Activated CD4-positive, alpha-beta memory T cell treated with anti-CD3 and anti-CD28 coated beads, Interleukin-2, amount 10 ng/mL, durations not matched to agents 7 days and 5 days (primary cell): ENCODE measurements around the gene SEMA6D. TPM values are rescaled to one million over a fixed set of nuclear protein-coding genes. Genes with fewer than 3 reads are reported as not detected.

Experiments used
- CTCF ChIA-PET: fragments of 350-600 bp; sonication (Branson Sonifier 250); formaldehyde crosslinking; loops from one replicate; lab custom pipeline; 2021; ENCODE audit warnings: antibody characterized with exemption, inconsistent platforms; lab: Charles Lee
- POLR2A ChIA-PET: fragments of 350-600 bp; sonication (Branson Sonifier 250); formaldehyde crosslinking; loops from one replicate; lab custom pipeline; 2021; ENCODE audit warnings: antibody characterized with exemption; lab: Charles Lee
- DNase-seq: peaks from one replicate; pipeline ENCODE4 v3.0.0-alpha.2; 2020
- H3K27ac Mint-ChIP-seq: one replicate; pipeline ENCODE4 v1.8.0; 2021; ENCODE audit warnings: mild to moderate bottlenecking, mixed read lengths
- H3K27me3 Mint-ChIP-seq: one replicate; pipeline ENCODE4 v1.8.0; 2021; ENCODE audit warnings: mixed read lengths
- H3K36me3 Mint-ChIP-seq: one replicate; pipeline ENCODE4 v1.8.0; 2021; ENCODE audit warnings: low read depth, mixed read lengths
- H3K4me1 Mint-ChIP-seq: one replicate; pipeline ENCODE4 v1.8.0; 2021; ENCODE audit warnings: mixed read lengths
- H3K4me3 Mint-ChIP-seq: one replicate; pipeline ENCODE4 v1.8.0; 2021; ENCODE audit warnings: mild to moderate bottlenecking, mixed read lengths
- H3K9me3 Mint-ChIP-seq: one replicate; pipeline ENCODE4 v1.8.0; 2021; ENCODE audit warnings: mixed read lengths
- total RNA-seq, 2 experiments: library from RNA; stranded (reverse); gene quantifications; one replicate each; pipeline ENCODE4 v1.2.3, GENCODE V29; 2021

The SEMA6D gene
- total RNA-seq, 2 experiments from 2014 or later, result not detected

- Mint-ChIP-seq H3K9me3 (no peaks in the 10 kb centered on the region), H3K4me1 (peaks cover 12% of the 10 kb centered on the region), H3K4me3 (no peak overlapping the region), H3K27ac (no peak overlapping the region), H3K36me3 (no peaks in the 10 kb centered on the region), H3K27me3 (peaks cover 7% of the 10 kb centered on the region)
- ChIA-PET POLR2A (no interaction called here), CTCF (no interaction called here)
- DNase-seq, result no peak
Measured at GRCh38 chr15:47813748-47814384, 96.6 kb downstream of the SEMA6D start.

GRCh38 chr15:47814620-47815019, 97.3 kb downstream of the SEMA6D start:
- Mint-ChIP-seq H3K36me3 (no peaks in the 10 kb centered on the region), H3K27ac (no peak overlapping the region), H3K27me3 (peaks cover 7% of the 10 kb centered on the region), H3K9me3 (no peaks in the 10 kb centered on the region), H3K4me1 (peaks cover 12% of the 10 kb centered on the region), H3K4me3 (no peak overlapping the region)
- DNase-seq, result no peak
- POLR2A ChIA-PET, result no interaction called here
- CTCF ChIA-PET, result no interaction called here

GRCh38 chr15:47817969-47818548, 100.8 kb downstream of the SEMA6D start:
- H3K4me1 Mint-ChIP-seq, result peaks cover 12% of the 10 kb centered on the region
- peaks cover 2% of the 10 kb centered on the region for H3K27me3 Mint-ChIP-seq
- DNase-seq, result no peak
- no peaks in the 10 kb centered on the region for H3K9me3 Mint-ChIP-seq
- no peak overlapping the region for H3K27ac Mint-ChIP-seq
- CTCF ChIA-PET, result no interaction called here
- H3K4me3 Mint-ChIP-seq, result no peak overlapping the region
- POLR2A ChIA-PET, result no interaction called here
- H3K36me3 Mint-ChIP-seq, result no peaks in the 10 kb centered on the region

- Mint-ChIP-seq H3K9me3 (no peaks in the 10 kb centered on the region), H3K36me3 (no peaks in the 10 kb centered on the region), H3K27ac (no peak overlapping the region), H3K4me1 (peaks cover 3% of the 10 kb centered on the region), H3K27me3 (peaks cover 2% of the 10 kb centered on the region), H3K4me3 (no peak overlapping the region)
- CTCF ChIA-PET, result no interaction called here
- DNase-seq, result no peak
- POLR2A ChIA-PET, result no interaction called here
Measured at GRCh38 chr15:47819158-47819557, 101.9 kb downstream of the SEMA6D start.

DNA sequence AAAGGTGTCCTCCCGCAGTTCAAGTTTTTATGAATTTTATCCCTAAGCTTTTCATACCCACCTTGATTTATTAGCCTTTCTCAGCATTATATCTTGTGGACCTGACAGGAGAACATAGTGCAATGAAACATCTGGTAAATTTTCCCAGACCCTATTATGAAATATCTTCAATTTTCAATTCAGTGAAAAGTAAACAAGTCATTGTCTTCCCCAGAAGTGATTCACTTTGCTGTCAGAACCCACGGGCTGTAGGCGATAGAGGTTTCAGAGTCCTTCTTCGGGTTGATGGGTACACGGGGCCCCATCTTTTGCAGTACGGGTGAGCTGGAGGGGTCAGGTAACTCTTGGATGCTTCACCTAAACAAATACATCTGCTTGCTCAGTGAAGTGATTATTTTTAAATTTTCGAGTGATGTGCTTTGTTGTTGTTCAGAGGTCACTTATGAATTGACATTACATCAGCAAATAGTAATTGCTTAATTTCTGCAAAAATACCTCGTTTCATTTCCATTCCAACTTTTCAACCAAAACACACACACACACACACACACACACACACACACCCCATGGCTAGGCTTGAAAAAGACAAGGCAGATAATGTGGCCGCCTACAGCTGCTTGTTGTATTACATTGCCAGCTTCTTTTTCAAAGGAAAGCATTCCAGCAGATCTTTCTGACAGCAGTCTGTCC, 102.9 kb downstream of the SEMA6D start:
- no peak overlapping the region for H3K27ac Mint-ChIP-seq
- H3K9me3 Mint-ChIP-seq, result no peaks in the 10 kb centered on the region
- peaks cover 2% of the 10 kb centered on the region for H3K27me3 Mint-ChIP-seq
- H3K4me1 Mint-ChIP-seq, result no peaks in the 10 kb centered on the region
- ChIA-PET POLR2A (no interaction called here), CTCF (no interaction called here)
- DNase-seq, result no peak
- H3K36me3 Mint-ChIP-seq, result no peaks in the 10 kb centered on the region
- H3K4me3 Mint-ChIP-seq, result no peak overlapping the region

GRCh38 chr15:47820747-47821319, 103.5 kb downstream of the SEMA6D start:
- Mint-ChIP-seq H3K36me3 (no peaks in the 10 kb centered on the region), H3K9me3 (no peaks in the 10 kb centered on the region), H3K27me3 (peaks cover 2% of the 10 kb centered on the region), H3K4me1 (no peaks in the 10 kb centered on the region), H3K27ac (no peak overlapping the region), H3K4me3 (no peak overlapping the region)
- DNase-seq, result no peak
- CTCF ChIA-PET, result no interaction called here
- POLR2A ChIA-PET, result no interaction called here

- no peaks in the 10 kb centered on the region for H3K4me1 Mint-ChIP-seq
Measured at GRCh38 chr15:47822048-47822447, 104.7 kb downstream of the SEMA6D start.

More at GRCh38 chr15:47822048-47822447, 104.7 kb downstream of the SEMA6D start:
- ChIA-PET CTCF (no interaction called here), POLR2A (no interaction called here)
- Mint-ChIP-seq H3K27me3 (peaks cover 2% of the 10 kb centered on the region), H3K4me3 (no peak overlapping the region), H3K36me3 (no peaks in the 10 kb centered on the region), H3K9me3 (no peaks in the 10 kb centered on the region), H3K27ac (no peak overlapping the region)
- DNase-seq, result no peak
